A549 (cell line): ENCODE measurements around the gene LDLRAD3.

Experiments used
- EHF ChIP-seq: fragments of 250-450 bp; sonication (Bioruptor Pico); IDR thresholded peaks from 2 replicates; pipeline ENCODE4 v1.5.0; 2020; ENCODE audit warnings: mild to moderate bottlenecking
- EP300 ChIP-seq, 2 experiments: fragments of >200 bp; sonication (Bioruptor Twin); formaldehyde crosslinking; IDR thresholded peaks; 2 replicates in 1 of 2; 3 replicates in 1 of 2; pipeline ENCODE4 v1.6.1; 2016 to 2017
- HDAC2 ChIP-seq: fragments of 200-600 bp; sonication (generic); IDR thresholded peaks from 2 replicates; pipeline ENCODE4 v1.6.1; 2016
- JUN ChIP-seq, 2 experiments: fragments of >200 bp; sonication (Bioruptor Twin); formaldehyde crosslinking; IDR thresholded peaks; 2 replicates in 1 of 2; 3 replicates in 1 of 2; pipeline ENCODE4 v1.6.1; 2016 to 2017
- KDM1A ChIP-seq: fragments of 200-600 bp; sonication (generic); IDR thresholded peaks from 2 replicates; pipeline ENCODE4 v1.6.1; 2016; ENCODE audit warnings: low read depth, mild to moderate bottlenecking
- MAZ ChIP-seq: fragments of 150-350 bp; IDR thresholded peaks from 2 replicates; pipeline ENCODE4 v1.6.1; 2014; ENCODE audit warnings: antibody characterized with exemption, low read depth, low read length, borderline replicate concordance
- NR3C1 ChIP-seq: fragments of >200 bp; sonication (Bioruptor Twin); formaldehyde crosslinking; IDR thresholded peaks from 3 replicates; pipeline ENCODE4 v1.6.1; 2017
- POLR2A ChIP-seq: IDR thresholded peaks from 2 replicates; pipeline ENCODE4 v1.6.1; 2012; ENCODE audit warnings: mild to moderate bottlenecking, low read length
- POLR2AphosphoS2 ChIP-seq: conservative IDR thresholded peaks from 2 replicates; pipeline ENCODE4 v1.6.1; 2012; ENCODE audit warnings: low read length, improper control_type of control experiment, inconsistent platforms
- TP53 ChIP-seq: fragments of 250-450 bp; sonication (Bioruptor Pico); IDR thresholded peaks from 2 replicates; pipeline ENCODE4 v1.5.0; 2021; ENCODE audit warnings: mild to moderate bottlenecking, moderate library complexity
- ZNF302 ChIP-seq: fragments of 250-450 bp; sonication (Bioruptor Pico); IDR thresholded peaks from 2 replicates; pipeline ENCODE4 v1.9.0; 2021; ENCODE audit warnings: inconsistent platforms, mild to moderate bottlenecking, moderate library complexity
- TF ChIP-seq, protein P1 (sequence below): fragments of >200 bp; sonication (Bioruptor Twin); formaldehyde crosslinking; IDR thresholded peaks from 3 replicates; pipeline ENCODE4 v1.5.1; 2016
- TF ChIP-seq, protein P2 (sequence below): fragments of 200-600 bp; sonication (generic); IDR thresholded peaks from 2 replicates; pipeline ENCODE4 v1.6.1; 2016; ENCODE audit warnings: antibody characterized with exemption, mild to moderate bottlenecking, moderate library complexity

- TF ChIP-seq TP53, result no peak
- TF ChIP-seq HDAC2, result no peak
- TF ChIP-seq NR3C1, result no peak
- TF ChIP-seq, protein P1, sequence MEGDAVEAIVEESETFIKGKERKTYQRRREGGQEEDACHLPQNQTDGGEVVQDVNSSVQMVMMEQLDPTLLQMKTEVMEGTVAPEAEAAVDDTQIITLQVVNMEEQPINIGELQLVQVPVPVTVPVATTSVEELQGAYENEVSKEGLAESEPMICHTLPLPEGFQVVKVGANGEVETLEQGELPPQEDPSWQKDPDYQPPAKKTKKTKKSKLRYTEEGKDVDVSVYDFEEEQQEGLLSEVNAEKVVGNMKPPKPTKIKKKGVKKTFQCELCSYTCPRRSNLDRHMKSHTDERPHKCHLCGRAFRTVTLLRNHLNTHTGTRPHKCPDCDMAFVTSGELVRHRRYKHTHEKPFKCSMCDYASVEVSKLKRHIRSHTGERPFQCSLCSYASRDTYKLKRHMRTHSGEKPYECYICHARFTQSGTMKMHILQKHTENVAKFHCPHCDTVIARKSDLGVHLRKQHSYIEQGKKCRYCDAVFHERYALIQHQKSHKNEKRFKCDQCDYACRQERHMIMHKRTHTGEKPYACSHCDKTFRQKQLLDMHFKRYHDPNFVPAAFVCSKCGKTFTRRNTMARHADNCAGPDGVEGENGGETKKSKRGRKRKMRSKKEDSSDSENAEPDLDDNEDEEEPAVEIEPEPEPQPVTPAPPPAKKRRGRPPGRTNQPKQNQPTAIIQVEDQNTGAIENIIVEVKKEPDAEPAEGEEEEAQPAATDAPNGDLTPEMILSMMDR, result no peak
- no peak for TF ChIP-seq POLR2AphosphoS2
- TF ChIP-seq EP300 (IDR thresholded peaks at IDR 0.05), result no peak
- no peak for TF ChIP-seq EHF (CRISPR knock-in tag)
- TF ChIP-seq POLR2A, result no peak
- TF ChIP-seq JUN (IDR thresholded peaks at IDR 0.05), result no peak
- no peak for TF ChIP-seq KDM1A
- no peak for TF ChIP-seq MAZ
- TF ChIP-seq ZNF302 (CRISPR knock-in tag), result no peak
- TF ChIP-seq, protein P2, sequence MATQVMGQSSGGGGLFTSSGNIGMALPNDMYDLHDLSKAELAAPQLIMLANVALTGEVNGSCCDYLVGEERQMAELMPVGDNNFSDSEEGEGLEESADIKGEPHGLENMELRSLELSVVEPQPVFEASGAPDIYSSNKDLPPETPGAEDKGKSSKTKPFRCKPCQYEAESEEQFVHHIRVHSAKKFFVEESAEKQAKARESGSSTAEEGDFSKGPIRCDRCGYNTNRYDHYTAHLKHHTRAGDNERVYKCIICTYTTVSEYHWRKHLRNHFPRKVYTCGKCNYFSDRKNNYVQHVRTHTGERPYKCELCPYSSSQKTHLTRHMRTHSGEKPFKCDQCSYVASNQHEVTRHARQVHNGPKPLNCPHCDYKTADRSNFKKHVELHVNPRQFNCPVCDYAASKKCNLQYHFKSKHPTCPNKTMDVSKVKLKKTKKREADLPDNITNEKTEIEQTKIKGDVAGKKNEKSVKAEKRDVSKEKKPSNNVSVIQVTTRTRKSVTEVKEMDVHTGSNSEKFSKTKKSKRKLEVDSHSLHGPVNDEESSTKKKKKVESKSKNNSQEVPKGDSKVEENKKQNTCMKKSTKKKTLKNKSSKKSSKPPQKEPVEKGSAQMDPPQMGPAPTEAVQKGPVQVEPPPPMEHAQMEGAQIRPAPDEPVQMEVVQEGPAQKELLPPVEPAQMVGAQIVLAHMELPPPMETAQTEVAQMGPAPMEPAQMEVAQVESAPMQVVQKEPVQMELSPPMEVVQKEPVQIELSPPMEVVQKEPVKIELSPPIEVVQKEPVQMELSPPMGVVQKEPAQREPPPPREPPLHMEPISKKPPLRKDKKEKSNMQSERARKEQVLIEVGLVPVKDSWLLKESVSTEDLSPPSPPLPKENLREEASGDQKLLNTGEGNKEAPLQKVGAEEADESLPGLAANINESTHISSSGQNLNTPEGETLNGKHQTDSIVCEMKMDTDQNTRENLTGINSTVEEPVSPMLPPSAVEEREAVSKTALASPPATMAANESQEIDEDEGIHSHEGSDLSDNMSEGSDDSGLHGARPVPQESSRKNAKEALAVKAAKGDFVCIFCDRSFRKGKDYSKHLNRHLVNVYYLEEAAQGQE, result no peak
These were observed 171.5 kb downstream of the LDLRAD3 start for GRCh38 chr11:36115378-36115801.
